ENCODE data around the gene HIVEP1.

HIVEP1 gene

DNA sequence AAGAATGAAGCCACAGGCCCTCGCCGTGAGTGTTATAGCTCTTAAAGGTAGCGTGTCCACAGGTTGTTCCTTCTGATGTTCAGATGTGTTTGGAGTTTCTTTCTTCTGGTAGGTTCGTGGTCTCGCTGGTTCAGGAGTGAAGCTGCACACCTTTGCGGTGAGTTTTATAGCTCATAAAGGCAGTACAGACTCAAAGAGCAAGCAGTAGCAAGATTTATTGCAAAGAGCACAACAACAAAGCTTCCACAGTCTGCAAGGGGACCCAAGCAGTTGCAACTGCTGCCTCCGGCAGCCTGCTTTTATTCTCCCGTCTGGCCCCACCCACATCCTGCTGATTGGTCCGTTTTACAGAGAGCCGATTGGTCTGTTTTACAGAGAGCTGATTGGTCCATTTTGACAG is 5.2 kb downstream of the HIVEP1 start:
- no peak for DNase-seq (ENCODE audit: low read depth, low spot score)
- Histone ChIP-seq H3K9ac (ENCODE audit: insufficient read length) (no peak overlapping the region), H3K27ac (no peak overlapping the region), H3K9me3 (ENCODE audit: low read depth, low read length) (no peaks in the 10 kb centered on the region), H3K4me3 (no peak overlapping the region), H3K36me3 (ENCODE audit: insufficient read depth, low read length) (peaks cover 26% of the 10 kb centered on the region)
- no peak for TF ChIP-seq FOXP2 (optimal IDR thresholded peaks at IDR 0.05; ENCODE audit: control extremely low read depth, extremely low read length, insufficient read depth)
- TF ChIP-seq POLR2AphosphoS5 (IDR thresholded peaks at IDR 0.05; ENCODE audit: borderline replicate concordance, low read depth, low read length), result no peak
- TF ChIP-seq EZH2 (IDR thresholded peaks at IDR 0.05), result no peak

DNA sequence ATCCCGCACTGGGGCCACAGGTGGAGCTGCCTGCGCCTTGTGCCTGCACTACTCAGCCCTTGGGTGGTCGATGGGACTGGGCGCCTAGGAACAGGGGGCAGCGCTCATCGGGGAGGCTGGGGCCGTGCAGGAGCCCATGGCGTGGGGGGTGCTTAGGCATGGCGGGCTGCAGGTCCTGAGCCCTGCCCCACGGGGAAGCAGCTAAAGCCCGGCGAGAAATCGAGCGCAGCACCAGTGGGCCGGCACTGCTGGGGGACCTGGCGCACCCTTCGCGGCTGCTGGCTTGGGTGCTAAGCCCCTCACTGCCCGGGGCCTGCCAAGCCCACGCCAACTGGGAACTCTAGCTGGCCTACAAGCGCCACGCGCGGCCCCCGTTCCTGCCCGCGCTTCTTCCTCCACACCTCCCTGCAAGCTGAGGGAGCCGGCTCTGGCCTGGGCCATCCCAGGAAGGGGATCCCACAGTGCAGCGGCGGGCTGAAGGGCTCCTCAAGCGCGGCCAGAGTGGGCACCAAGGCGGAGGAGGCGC is 5.8 kb downstream of the HIVEP1 start:
- H3K36me3 ChIP-seq (ENCODE audit: insufficient read depth, low read length), result peaks cover 26% of the 10 kb centered on the region
- no peak for DNase-seq (ENCODE audit: low read depth, low spot score)
- no peak overlapping the region for H3K4me3 ChIP-seq
- TF ChIP-seq POLR2AphosphoS5 (IDR thresholded peaks at IDR 0.05; ENCODE audit: borderline replicate concordance, low read depth, low read length), result no peak
- no peak for TF ChIP-seq EZH2 (IDR thresholded peaks at IDR 0.05)
- no peak for TF ChIP-seq FOXP2 (optimal IDR thresholded peaks at IDR 0.05; ENCODE audit: control extremely low read depth, extremely low read length, insufficient read depth)
- H3K9ac ChIP-seq (ENCODE audit: insufficient read length), result no peak overlapping the region
- H3K27ac ChIP-seq, result no peak overlapping the region
- no peaks in the 10 kb centered on the region for H3K9me3 ChIP-seq (ENCODE audit: low read depth, low read length)

DNA sequence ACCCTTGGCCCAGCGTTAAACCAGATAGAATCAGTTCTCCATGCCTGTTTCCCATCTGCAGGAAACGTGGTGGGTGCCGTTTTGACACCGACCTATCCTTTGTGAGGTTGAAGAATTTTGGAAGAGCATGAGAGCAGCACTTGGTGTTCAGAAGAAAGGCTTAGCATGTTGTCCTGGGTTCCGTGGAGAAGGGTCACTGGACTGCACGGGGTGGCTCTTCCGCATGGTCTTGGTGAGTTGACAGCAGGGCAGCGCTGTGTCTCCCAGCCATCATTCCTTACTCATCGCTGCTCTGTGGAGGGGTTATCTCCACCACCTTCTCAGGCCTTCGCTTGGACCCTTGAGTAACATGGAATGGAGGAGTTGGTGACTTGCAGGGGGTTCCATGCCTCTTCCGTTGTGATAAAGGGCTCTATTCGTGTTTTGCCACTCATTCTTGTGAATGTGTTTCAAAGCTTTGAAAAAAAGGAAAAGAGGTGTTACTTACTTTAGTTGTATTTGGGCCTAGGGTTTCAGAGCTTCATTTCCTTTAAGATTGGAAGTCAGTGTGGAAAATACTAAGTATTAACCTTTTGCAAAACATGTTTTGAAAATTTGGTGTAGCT is 8.2 kb downstream of the HIVEP1 start:
- Histone ChIP-seq H3K4me3 (no peak overlapping the region), H3K36me3 (ENCODE audit: insufficient read depth, low read length) (peaks cover 17% of the 10 kb centered on the region), H3K9ac (ENCODE audit: insufficient read length) (no peak overlapping the region), H3K9me3 (ENCODE audit: low read depth, low read length) (no peaks in the 10 kb centered on the region), H3K27ac (no peak overlapping the region)
- no peak for DNase-seq (ENCODE audit: low read depth, low spot score)
- no peak for TF ChIP-seq EZH2 (IDR thresholded peaks at IDR 0.05)
- TF ChIP-seq POLR2AphosphoS5 (IDR thresholded peaks at IDR 0.05; ENCODE audit: borderline replicate concordance, low read depth, low read length), result no peak
- no peak for TF ChIP-seq FOXP2 (optimal IDR thresholded peaks at IDR 0.05; ENCODE audit: control extremely low read depth, extremely low read length, insufficient read depth)

DNA sequence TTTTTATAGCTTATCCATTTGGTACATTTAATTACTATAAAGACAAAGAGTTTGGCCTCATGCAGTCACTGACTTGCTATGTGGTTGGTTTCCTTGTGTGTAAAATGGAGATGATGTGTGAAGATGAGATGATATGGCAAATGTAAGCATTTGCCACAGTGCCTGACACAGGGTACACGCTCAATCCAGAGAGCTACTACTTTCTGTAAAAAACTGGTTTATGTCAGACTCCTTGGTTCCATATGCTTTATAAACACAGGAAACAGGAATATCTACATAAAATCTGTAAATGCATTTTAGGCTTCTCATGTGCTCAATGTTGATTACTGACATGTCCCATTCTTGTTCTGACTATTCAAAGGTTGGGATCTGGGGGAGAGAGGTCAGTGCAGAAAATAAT is 10.4 kb downstream of the HIVEP1 start:
- peaks cover under 1% of the 10 kb centered on the region for H3K36me3 ChIP-seq (ENCODE audit: insufficient read depth, low read length)
- TF ChIP-seq EZH2 (IDR thresholded peaks at IDR 0.05) (no peak), FOXP2 (optimal IDR thresholded peaks at IDR 0.05; ENCODE audit: control extremely low read depth, extremely low read length, insufficient read depth) (no peak), POLR2AphosphoS5 (IDR thresholded peaks at IDR 0.05; ENCODE audit: borderline replicate concordance, low read depth, low read length) (no peak)
- no peak overlapping the region for H3K9ac ChIP-seq (ENCODE audit: insufficient read length)
- no peak for DNase-seq (ENCODE audit: low read depth, low spot score)
- no peak overlapping the region for H3K4me3 ChIP-seq
- no peak overlapping the region for H3K27ac ChIP-seq
- no peaks in the 10 kb centered on the region for H3K9me3 ChIP-seq (ENCODE audit: low read depth, low read length)

DNA sequence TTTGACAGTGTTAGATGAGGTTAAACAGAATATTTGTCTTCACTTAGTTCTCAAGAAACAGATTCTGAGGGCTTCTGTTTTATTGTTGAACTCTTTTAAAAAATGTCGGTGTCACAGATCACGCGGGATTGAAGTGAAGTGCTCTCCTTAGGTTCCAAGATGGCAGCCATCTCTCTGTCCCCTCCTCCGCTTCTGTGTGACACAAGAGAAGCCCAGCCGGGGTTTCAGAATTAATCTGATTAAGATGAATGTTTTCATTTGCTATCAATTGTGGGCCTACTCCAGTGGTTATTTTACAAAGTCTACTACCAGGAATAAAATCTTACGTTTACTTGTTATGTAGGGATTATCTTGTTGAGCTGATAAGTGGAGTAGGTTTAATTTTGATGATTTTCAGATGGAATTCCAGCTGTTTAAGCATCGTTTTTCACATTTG is 10.9 kb downstream of the HIVEP1 start:
- DNase-seq (ENCODE audit: low read depth, low spot score), result no peak
- TF ChIP-seq EZH2 (IDR thresholded peaks at IDR 0.05), result no peak
- TF ChIP-seq FOXP2 (optimal IDR thresholded peaks at IDR 0.05; ENCODE audit: control extremely low read depth, extremely low read length, insufficient read depth), result no peak
- TF ChIP-seq POLR2AphosphoS5 (IDR thresholded peaks at IDR 0.05; ENCODE audit: borderline replicate concordance, low read depth, low read length), result no peak
- Histone ChIP-seq H3K9ac (ENCODE audit: insufficient read length) (no peak overlapping the region), H3K4me3 (no peak overlapping the region), H3K36me3 (ENCODE audit: insufficient read depth, low read length) (no peaks in the 10 kb centered on the region; the same call in 1 of the 2 replicates), H3K27ac (peak overlapping the region; percentile 14; the same call in 1 of the 2 replicates), H3K9me3 (ENCODE audit: low read depth, low read length) (no peaks in the 10 kb centered on the region)

DNA sequence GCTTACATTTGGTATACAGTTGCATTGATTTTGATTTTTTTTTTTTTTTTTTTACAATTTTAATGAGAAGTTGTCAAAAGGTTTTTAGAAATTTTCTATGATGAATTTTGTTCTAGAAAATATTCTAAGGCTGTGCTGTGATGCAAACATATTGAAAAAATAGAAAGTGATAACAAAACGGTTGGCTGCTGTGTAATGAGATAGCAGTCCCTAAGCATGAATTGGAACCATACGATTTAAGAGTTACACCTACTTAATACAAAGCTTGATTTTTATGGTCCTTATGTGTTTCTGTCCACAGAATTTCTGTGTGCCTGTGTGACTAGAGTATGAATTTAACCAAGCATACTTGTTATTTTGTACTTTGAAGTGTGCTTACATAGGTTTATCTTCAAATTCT is 12.1 kb downstream of the HIVEP1 start:
- H3K9me3 ChIP-seq (ENCODE audit: low read depth, low read length), result no peaks in the 10 kb centered on the region
- DNase-seq (ENCODE audit: low read depth, low spot score), result no peak
- 0 out of 2 replicates have a peak, but pooled peaks cover 5% of the 10 kb centered on the region for H3K36me3 ChIP-seq (ENCODE audit: insufficient read depth, low read length)
- TF ChIP-seq FOXP2 (optimal IDR thresholded peaks at IDR 0.05; ENCODE audit: control extremely low read depth, extremely low read length, insufficient read depth) (no peak), EZH2 (IDR thresholded peaks at IDR 0.05) (no peak), POLR2AphosphoS5 (IDR thresholded peaks at IDR 0.05; ENCODE audit: borderline replicate concordance, low read depth, low read length) (no peak)
- no peak overlapping the region for H3K27ac ChIP-seq
- H3K4me3 ChIP-seq, result no peak overlapping the region
- no peak overlapping the region for H3K9ac ChIP-seq (ENCODE audit: insufficient read length)

DNA sequence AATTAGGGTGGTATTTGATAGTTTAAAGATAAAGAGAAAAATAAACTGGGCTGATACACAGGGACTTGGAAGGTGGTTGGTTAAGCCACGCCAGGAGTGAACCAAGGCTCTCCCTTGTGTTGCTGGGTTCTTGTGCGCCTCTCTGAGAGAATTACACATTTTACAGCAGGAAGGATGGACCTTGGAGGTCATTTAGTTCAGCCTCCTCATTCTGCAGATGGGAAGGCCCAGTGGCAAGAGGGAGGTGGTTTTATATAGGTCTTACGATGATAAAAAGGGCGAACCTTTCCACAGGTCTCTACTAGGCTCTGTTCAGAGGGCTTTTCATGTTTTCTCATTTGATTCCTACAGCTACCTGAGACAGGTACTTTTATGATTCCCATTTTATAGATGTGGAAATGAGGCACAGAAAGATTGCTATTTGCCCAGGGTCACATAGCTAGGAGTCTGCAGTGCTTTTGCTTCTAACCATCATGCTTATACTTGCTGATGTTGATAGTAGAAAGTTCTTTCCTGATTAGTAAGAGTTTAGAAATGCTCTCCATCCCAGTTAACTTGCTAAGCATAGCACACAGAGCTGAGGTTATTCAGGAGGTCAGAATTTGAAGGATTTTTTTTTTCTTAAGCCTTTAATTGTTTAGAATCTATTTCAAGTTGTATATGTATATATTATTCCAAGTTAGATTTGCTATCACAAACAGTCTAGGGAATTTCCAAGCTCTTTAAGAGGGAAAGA is 12.8 kb downstream of the HIVEP1 start:
- H3K4me3 ChIP-seq, result no peak overlapping the region
- 0 out of 2 replicates have a peak, but pooled peaks cover 5% of the 10 kb centered on the region for H3K36me3 ChIP-seq (ENCODE audit: insufficient read depth, low read length)
- H3K9ac ChIP-seq (ENCODE audit: insufficient read length), result no peak overlapping the region
- no peak for DNase-seq (ENCODE audit: low read depth, low spot score)
- TF ChIP-seq FOXP2 (optimal IDR thresholded peaks at IDR 0.05; ENCODE audit: control extremely low read depth, extremely low read length, insufficient read depth), result no peak
- no peak for TF ChIP-seq POLR2AphosphoS5 (IDR thresholded peaks at IDR 0.05; ENCODE audit: borderline replicate concordance, low read depth, low read length)
- no peak for TF ChIP-seq EZH2 (IDR thresholded peaks at IDR 0.05)
- no peaks in the 10 kb centered on the region for H3K9me3 ChIP-seq (ENCODE audit: low read depth, low read length)
- H3K27ac ChIP-seq, result no peak overlapping the region

DNA sequence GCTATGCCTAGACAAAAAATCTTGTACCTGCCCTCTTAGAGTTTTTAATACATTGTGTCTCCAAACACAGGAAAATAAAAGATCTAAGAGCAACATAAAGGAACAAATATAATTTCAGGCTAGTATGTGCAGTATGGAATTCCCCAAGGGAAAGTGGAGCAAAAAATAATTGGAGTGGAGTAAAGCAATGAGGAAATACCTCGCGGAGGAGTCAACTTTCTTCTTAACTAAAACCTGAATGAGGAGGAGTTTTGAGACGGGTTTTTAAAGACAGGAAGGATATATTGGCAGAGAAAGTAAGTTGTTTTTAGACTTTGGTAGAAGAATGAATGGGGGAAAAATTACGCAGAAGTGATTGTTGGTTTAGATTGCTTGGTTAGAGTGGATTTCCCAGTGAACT is 14.0 kb downstream of the HIVEP1 start:
- TF ChIP-seq EZH2 (IDR thresholded peaks at IDR 0.05) (no peak), POLR2AphosphoS5 (IDR thresholded peaks at IDR 0.05; ENCODE audit: borderline replicate concordance, low read depth, low read length) (no peak), FOXP2 (optimal IDR thresholded peaks at IDR 0.05; ENCODE audit: control extremely low read depth, extremely low read length, insufficient read depth) (no peak)
- Histone ChIP-seq H3K9me3 (ENCODE audit: low read depth, low read length) (no peaks in the 10 kb centered on the region), H3K36me3 (ENCODE audit: insufficient read depth, low read length) (0 out of 2 replicates have a peak, but pooled peaks cover 5% of the 10 kb centered on the region), H3K4me3 (no peak overlapping the region), H3K9ac (ENCODE audit: insufficient read length) (no peak overlapping the region), H3K27ac (peak overlapping the region; percentile 7; the same call in 1 of the 2 replicates)
- DNase-seq (ENCODE audit: low read depth, low spot score), result no peak
